Thyroid gland (tissue), 4 donors: ENCODE measurements around the gene PLXDC2. TPM values are rescaled to one million over a fixed set of nuclear protein-coding genes. Genes with fewer than 3 reads are reported as not detected.

ENCODE experiments used
- DNase-seq, 2 donors: peaks; one replicate each; pipeline ENCODE4 v3.0.0-alpha.2; 2019
- H3K27ac ChIP-seq, 3 donors: fragments of 200-600 bp; sonication (generic); 1 replicate in 2 of 3; 2 replicates in 1 of 3; pipeline ENCODE4 v1.5.1; 2016 to 2019; ENCODE audit warnings: mild to moderate bottlenecking in 1 of 3, moderate library complexity in 1 of 3
- H3K27me3 ChIP-seq: fragments of 200-600 bp; sonication (generic); one replicate; pipeline ENCODE4 v1.5.1; 2019
- H3K36me3 ChIP-seq, 2 donors: fragments of 200-600 bp; sonication (generic); one replicate each; pipeline ENCODE4 v1.5.1; 2016 to 2019
- H3K4me1 ChIP-seq, 2 donors: fragments of 200-600 bp; sonication (generic); one replicate each; pipeline ENCODE4 v1.5.1; 2017 to 2019
- H3K4me3 ChIP-seq, 3 donors: fragments of 200-600 bp; sonication (generic); replicated peaks in 1 of 3; 1 replicate in 2 of 3; 2 replicates in 1 of 3; pipeline ENCODE4 v1.5.1; 2016; ENCODE audit warnings: mild to moderate bottlenecking in 1 of 3
- H3K9me3 ChIP-seq: fragments of 200-600 bp; sonication (generic); one replicate; pipeline ENCODE4 v1.5.1; 2017
- CTCF ChIP-seq, 6 experiments: fragments of 200-600 bp in 3 of 6; fragments of 450-650 bp in 3 of 6; sonication (generic) in 3 of 6; IDR thresholded peaks; one replicate each; pipeline ENCODE4 v1.5.1; 2016 to 2019; ENCODE audit warnings: antibody characterized with exemption in 6 of 6, mild to moderate bottlenecking in 2 of 6, inconsistent platforms in 1 of 6, moderate library complexity in 1 of 6
- POLR2A ChIP-seq, 2 donors: fragments of 450-650 bp; IDR thresholded peaks; one replicate each; pipeline ENCODE4 v1.6.1; 2017; ENCODE audit warnings: antibody characterized with exemption in 2 of 2, mild to moderate bottlenecking in 2 of 2, moderate library complexity in 1 of 2
- WGBS, 2 donors: methylation state at CpG; one replicate each; pipeline ENCODE4 v1.1.5; 2017; 5-methylcytosine and 5-hydroxymethylcytosine counted together
- intact Hi-C: fragments of 100-400 bp; cut with DNase I; formaldehyde crosslinking; loops from one replicate; pipeline ENCODE4 v1.15.1; 2023
- total RNA-seq, 4 donors: library from RNA; depleted of rRNA; stranded (reverse); fragments of >200 nt; gene quantifications; one replicate each; pipeline ENCODE4 v1.2.3, GENCODE V29; 2016

PLXDC2 gene
- total RNA-seq, 4 donors from 2014 or later: 44.6 to 91.0 (median 47.6) TPM

GRCh38 chr10:19788075-19788686 is 28.1 kb upstream of the PLXDC2 start:
- intact Hi-C loops: no loop called here
- DNase-seq: peak; percentile 4 to 15
- Histone ChIP-seq H3K27me3 (no peaks in the 10 kb centered on the region), H3K9me3 (no peaks in the 10 kb centered on the region), H3K4me1 (no peaks in the 10 kb centered on the region), H3K27ac (no peak overlapping the region), H3K4me3 (no peak overlapping the region), H3K36me3 (no peaks in the 10 kb centered on the region)
- TF ChIP-seq POLR2A (IDR thresholded peaks at IDR 0.05) (no peak), CTCF (IDR thresholded peaks at IDR 0.05) (peak; percentile 30 to 77 (median 48))
- 18 to 22% methylated on average over 3 of the region's 3 CpGs for WGBS, 2 donors

- H3K27ac ChIP-seq: no peak overlapping the region
Observed at GRCh38 chr10:19788902-19789301, 27.3 kb upstream of the PLXDC2 start.

GRCh38 chr10:19789607-19790006 is 26.6 kb upstream of the PLXDC2 start:
- intact Hi-C loops: no loop called here
- TF ChIP-seq CTCF (IDR thresholded peaks at IDR 0.05): no peak
- TF ChIP-seq POLR2A (IDR thresholded peaks at IDR 0.05): no peak
- Histone ChIP-seq H3K27me3 (no peaks in the 10 kb centered on the region), H3K36me3 (no peaks in the 10 kb centered on the region), H3K9me3 (no peaks in the 10 kb centered on the region), H3K4me3 (no peak overlapping the region), H3K4me1 (no peaks in the 10 kb centered on the region), H3K27ac (no peak overlapping the region)
- no peak for DNase-seq
- WGBS, 2 donors: 93 to 94% methylated on average over 5 of the region's 5 CpGs

More at GRCh38 chr10:19788902-19789301, 27.3 kb upstream of the PLXDC2 start:
- no peaks in the 10 kb centered on the region for H3K36me3 ChIP-seq
- 63 to 68% methylated on average over 2 of the region's 2 CpGs for WGBS, 2 donors
- no peak overlapping the region for H3K4me3 ChIP-seq
- no peaks in the 10 kb centered on the region for H3K27me3 ChIP-seq
- H3K9me3 ChIP-seq: no peaks in the 10 kb centered on the region
- intact Hi-C loops: no loop called here
- no peaks in the 10 kb centered on the region for H3K4me1 ChIP-seq
- DNase-seq: no peak
- TF ChIP-seq CTCF (IDR thresholded peaks at IDR 0.05) (no peak), POLR2A (IDR thresholded peaks at IDR 0.05) (no peak)

- H3K4me1 ChIP-seq: no peaks in the 10 kb centered on the region
- WGBS, 2 donors: 78 to 83% methylated on average over 2 of the region's 2 CpGs
- intact Hi-C loops: no loop called here
- TF ChIP-seq CTCF (IDR thresholded peaks at IDR 0.05) (no peak), POLR2A (IDR thresholded peaks at IDR 0.05) (no peak)
- H3K27ac ChIP-seq: no peak overlapping the region
- no peak overlapping the region for H3K4me3 ChIP-seq
- no peak for DNase-seq
- H3K9me3 ChIP-seq: no peaks in the 10 kb centered on the region
- H3K27me3 ChIP-seq: no peaks in the 10 kb centered on the region
- no peaks in the 10 kb centered on the region for H3K36me3 ChIP-seq
Observed at GRCh38 chr10:19791032-19791431, 25.2 kb upstream of the PLXDC2 start.

- Histone ChIP-seq H3K4me3 (no peak overlapping the region), H3K27ac (no peak overlapping the region), H3K4me1 (no peaks in the 10 kb centered on the region), H3K9me3 (no peaks in the 10 kb centered on the region), H3K27me3 (no peaks in the 10 kb centered on the region), H3K36me3 (no peaks in the 10 kb centered on the region)
- TF ChIP-seq CTCF (IDR thresholded peaks at IDR 0.05) (no peak), POLR2A (IDR thresholded peaks at IDR 0.05) (no peak)
- 91 to 92% methylated on average over 5 of the region's 5 CpGs for WGBS, 2 donors
- intact Hi-C loops: no loop called here
- no peak for DNase-seq
Observed at GRCh38 chr10:19795684-19796083, 20.5 kb upstream of the PLXDC2 start.
